Measurements from ENCODE around the gene ACYP2.
"Not testable (repeated sequence)": the region's sequence is repeated elsewhere in the genome, so short reads cannot be mapped to it uniquely, and the experiment has no call there.

The ACYP2 gene

GRCh38 chr2:54313147-54313546 lies 197.7 kb downstream of the ACYP2 start:
- in situ Hi-C loops (cut with MboI; ENCODE audit: low sequenced_read_pairs, unreplicated experiment) = no loop called here
- no peak for DNase-seq (ENCODE audit: low spot score)
- TF ChIP-seq, protein P1, sequence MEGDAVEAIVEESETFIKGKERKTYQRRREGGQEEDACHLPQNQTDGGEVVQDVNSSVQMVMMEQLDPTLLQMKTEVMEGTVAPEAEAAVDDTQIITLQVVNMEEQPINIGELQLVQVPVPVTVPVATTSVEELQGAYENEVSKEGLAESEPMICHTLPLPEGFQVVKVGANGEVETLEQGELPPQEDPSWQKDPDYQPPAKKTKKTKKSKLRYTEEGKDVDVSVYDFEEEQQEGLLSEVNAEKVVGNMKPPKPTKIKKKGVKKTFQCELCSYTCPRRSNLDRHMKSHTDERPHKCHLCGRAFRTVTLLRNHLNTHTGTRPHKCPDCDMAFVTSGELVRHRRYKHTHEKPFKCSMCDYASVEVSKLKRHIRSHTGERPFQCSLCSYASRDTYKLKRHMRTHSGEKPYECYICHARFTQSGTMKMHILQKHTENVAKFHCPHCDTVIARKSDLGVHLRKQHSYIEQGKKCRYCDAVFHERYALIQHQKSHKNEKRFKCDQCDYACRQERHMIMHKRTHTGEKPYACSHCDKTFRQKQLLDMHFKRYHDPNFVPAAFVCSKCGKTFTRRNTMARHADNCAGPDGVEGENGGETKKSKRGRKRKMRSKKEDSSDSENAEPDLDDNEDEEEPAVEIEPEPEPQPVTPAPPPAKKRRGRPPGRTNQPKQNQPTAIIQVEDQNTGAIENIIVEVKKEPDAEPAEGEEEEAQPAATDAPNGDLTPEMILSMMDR (IDR thresholded peaks at IDR 0.05; ENCODE audit: borderline replicate concordance, control extremely low read depth, extremely low read depth, insufficient read depth, missing control alignments) = no peak

- DNase-seq (ENCODE audit: low spot score) = no peak
- TF ChIP-seq, protein P1 (IDR thresholded peaks at IDR 0.05; ENCODE audit: borderline replicate concordance, control extremely low read depth, extremely low read depth, insufficient read depth, missing control alignments) = no peak
- in situ Hi-C loops (cut with MboI; ENCODE audit: low sequenced_read_pairs, unreplicated experiment) = no loop called here
Measured at GRCh38 chr2:54317973-54318372, 202.6 kb downstream of the ACYP2 start.

DNA sequence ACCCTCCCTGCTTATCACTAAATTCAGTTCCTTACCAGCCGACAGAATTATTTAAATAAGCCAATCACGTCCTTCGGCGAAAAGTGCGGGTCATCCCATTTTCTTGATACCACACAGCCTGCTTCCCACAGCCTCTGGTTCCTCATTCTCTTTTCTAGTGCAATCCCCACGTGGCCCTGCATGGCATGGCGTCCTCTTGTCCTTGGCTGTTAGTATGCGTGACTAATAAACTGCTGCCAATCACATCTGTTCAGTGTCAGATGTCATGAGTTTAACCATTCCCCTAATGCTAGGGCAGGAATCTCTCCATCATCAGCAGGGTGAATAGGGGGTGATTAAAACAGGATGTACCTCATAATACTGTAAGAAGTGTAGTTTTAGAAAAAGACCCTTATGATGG lies 203.4 kb downstream of the ACYP2 start:
- in situ Hi-C loops (cut with MboI; ENCODE audit: low sequenced_read_pairs, unreplicated experiment) = no loop called here
- TF ChIP-seq, protein P1 (IDR thresholded peaks at IDR 0.05; ENCODE audit: borderline replicate concordance, control extremely low read depth, extremely low read depth, insufficient read depth, missing control alignments) = no peak
- no peak for DNase-seq (ENCODE audit: low spot score)

- DNase-seq (ENCODE audit: low spot score) = no peak
- TF ChIP-seq, protein P1 (IDR thresholded peaks at IDR 0.05; ENCODE audit: borderline replicate concordance, control extremely low read depth, extremely low read depth, insufficient read depth, missing control alignments) = no peak
- in situ Hi-C loops (cut with MboI; ENCODE audit: low sequenced_read_pairs, unreplicated experiment) = no loop called here
Measured at GRCh38 chr2:54321047-54321446, 205.6 kb downstream of the ACYP2 start.

DNA sequence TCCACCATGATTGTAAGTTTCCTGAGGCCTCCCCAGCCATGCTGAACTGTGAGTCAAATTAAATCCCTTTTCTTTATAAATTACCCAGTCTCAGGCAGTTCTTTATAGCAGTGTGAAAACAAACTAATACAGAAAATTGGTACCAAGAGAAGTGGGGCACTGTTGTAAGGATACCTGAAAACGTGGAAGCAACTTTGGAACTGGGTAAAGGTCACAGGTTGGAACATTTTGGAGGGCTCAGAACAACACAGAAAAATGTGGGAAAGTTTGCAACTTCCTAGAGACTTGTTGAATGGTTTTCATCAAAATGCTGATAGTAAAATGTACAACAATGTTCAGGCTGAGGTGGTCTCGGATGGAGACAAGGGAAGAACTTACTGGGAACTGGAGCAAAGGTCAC lies 209.1 kb downstream of the ACYP2 start:
- in situ Hi-C loops (cut with MboI; ENCODE audit: low sequenced_read_pairs, unreplicated experiment); DNase-seq (ENCODE audit: low spot score): not testable (repeated sequence)

DNA sequence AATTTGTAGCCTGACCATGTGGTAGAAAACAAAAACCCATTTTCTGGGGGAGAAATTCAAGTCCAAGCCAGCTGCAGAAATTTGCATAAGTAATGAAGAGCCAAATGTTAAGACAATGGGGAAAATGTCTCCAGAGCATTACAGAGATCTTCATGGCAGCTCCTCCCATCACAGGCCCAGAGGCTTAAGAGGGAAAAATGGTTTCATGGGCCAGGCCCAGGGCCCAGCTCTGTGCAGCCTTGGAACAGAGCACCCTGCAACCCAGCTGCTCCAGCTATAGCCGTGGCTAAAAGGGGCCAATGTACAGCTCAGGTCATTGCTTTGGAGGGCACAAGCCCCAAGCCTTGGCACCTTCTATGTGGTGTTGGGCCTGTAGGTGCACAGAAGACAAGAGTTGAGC lies 209.7 kb downstream of the ACYP2 start:
- DNase-seq (ENCODE audit: low spot score) = no peak
- TF ChIP-seq, protein P1 (IDR thresholded peaks at IDR 0.05; ENCODE audit: borderline replicate concordance, control extremely low read depth, extremely low read depth, insufficient read depth, missing control alignments) = no peak
- in situ Hi-C loops (cut with MboI; ENCODE audit: low sequenced_read_pairs, unreplicated experiment) = no loop called here

GRCh38 chr2:54329482-54330161 lies 214.2 kb downstream of the ACYP2 start:
- no peak for DNase-seq (ENCODE audit: low spot score)
- in situ Hi-C loops (cut with MboI; ENCODE audit: low sequenced_read_pairs, unreplicated experiment) = no loop called here
- TF ChIP-seq, protein P1 (IDR thresholded peaks at IDR 0.05; ENCODE audit: borderline replicate concordance, control extremely low read depth, extremely low read depth, insufficient read depth, missing control alignments) = no peak

Measured in GM13976 (cell line).